ENCODE data around the gene CISD3.
A peak's percentile ranks its signal among the peaks of the same experiment; 100 is the strongest.

Gene CISD3

DNA sequence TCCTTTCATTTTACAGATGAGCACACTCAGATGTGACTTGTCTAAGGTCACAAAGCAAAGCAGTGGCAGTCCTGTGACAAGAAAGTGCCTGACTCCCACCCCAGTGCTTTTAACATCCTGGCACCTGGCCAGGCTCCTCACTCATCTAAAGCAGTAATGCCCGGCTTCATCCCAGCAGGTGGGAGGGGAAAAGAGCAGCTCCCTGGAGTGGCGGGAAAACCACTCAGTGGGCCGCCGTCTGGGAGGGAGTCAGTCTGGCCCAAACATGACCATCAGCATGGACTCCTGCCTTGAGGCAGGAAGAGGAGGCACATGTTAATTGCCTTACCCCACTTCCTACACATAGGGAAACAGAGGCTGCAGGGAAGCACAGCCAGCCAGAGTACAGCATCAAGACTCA, 15.4 kb downstream of the CISD3 start:
- DNase-seq: no peak
- ATAC-seq: no peak

DNA sequence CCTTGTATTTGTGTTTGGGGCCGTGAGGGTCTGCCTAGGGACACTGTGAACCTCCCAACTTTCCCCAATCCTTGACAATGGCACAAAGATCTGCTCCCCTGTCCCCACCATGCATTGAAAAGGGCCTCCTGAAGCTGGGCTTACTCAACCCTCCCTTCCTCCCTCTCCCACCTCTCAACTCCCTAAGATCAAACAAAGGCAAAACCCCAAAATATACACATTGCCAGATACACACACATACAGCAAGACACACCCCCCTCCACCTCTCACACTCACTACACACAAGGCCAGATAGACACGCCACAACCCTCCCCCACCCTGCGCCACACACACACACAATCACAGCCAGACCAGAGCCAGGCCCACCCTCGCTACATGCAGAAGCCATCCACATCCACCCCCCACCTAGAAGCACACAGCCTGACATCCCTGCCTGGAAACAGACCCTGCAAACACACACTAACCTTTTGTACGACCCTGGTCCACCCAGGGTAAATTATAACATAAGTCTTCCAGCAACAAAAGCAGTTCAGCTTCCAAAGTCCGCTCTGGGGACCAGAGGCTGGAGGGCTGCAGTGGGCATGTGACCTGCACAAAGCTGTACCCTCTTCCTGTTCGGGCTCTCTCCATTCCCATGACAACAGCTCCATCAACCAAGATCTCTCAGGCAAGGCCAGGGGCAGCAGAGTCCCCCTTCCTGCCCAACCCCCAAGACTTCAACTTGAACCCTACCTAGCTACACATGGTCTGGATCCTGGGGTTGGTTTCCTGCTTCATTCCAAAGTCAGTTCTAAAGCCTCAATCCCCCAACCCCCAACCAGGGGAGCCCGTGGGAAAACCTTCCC, 16.1 kb downstream of the CISD3 start:
- DNase-seq (no peak), ATAC-seq (no peak)

DNA sequence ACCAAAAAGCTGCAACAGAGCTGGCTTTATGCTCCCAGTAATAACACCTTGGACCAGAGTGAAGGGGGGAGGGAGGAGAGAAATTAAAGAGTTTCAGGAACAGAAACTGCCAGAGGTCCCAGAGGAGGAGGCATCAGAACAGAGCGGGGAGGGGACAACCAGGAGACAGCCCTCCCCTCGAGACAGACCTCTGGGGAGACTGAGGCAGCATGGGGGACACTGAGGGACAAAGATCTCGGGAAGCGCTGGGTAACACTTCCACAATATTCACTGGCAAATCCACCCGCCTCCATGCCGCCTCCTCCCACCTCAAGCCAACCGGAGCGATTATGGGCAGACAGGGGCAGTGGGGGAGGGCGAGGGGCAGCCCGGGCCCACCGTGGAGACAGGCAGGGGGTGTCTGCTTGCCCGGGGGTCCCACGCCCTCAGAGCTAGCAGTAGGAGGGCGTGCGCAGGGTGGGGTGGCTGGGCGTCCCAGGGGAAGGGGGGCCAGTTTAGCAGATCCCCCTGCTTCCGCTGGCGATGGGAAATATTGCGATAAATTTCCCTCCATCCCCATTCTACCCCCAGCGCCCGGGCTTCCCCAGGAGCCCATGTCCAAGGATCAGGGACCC, 16.8 kb downstream of the CISD3 start:
- ATAC-seq: no peak
- no peak for DNase-seq

DNA sequence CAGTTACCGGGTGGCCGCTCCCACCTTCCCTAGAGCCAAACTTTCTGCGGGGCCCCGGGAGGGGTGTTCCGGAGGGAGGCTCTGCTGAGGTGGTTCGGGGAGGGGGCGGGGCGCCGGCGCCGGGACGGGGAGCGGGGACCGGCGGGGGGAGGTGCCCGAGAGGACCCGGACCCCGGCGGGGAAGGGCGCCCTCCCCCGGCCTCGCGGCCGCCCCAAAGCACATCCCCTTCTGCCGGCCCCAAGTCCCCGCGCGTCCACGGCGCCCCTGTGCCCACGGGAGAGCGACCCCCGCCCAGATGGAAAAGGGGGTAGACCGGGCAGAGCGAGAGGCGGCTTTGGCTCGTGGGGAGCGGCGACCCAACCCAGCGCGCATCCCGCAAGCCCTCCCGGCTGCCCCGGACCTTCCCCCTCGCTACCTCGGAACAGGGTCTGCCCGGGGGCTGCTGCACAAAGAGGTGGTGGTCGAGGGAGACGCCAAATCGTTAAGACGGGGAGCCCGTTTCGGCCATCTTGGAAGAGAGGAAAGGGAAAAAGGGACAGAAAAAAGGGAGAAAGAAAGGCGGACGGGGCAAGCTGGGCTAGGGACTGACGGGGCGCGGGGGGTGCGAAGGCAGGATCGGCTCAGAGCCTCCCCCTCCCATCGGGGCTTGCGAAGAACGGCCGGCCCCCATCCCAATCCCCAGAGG, 17.5 kb downstream of the CISD3 start:
- no peak for ATAC-seq
- no peak for DNase-seq

DNA sequence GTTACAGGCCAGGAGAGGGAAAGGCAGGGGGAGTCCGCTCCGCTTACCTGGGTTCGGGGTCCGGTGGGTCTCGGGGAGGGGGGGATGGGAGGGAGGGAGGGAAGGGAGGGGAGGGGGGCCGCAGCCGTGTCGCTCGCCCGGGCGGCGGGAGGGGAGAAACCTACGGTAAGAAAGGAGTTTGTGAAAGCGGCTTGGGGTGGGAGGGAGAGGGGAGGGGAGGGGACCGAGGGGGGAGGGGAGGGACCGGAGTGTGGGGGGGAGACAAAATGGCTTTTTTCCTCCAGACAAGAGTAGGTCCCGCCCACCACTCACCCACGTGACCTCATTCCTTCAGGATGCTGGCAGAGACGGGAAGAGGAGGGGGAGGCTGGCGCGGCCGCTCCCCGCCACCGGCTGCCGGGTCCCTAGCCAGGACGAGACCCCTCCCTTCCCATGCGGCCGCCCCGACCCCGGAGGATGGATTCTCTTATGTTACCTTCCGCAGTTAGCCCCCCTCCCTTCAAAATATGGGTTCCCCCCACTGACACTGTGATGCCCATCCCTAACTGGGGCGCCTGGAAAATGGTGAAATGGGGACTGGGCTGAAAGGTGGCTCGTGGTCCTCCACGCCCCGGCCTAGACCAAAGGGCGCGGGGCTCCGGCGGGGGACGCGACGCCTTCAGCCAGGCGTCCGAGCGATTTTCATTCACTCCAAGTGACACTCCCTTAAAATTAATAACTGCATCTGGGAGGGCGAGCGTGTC, 18.2 kb downstream of the CISD3 start, which contains the start of gene PCGF2:
TSS of gene PCGF2 (minus strand) at position 188 of the 743 bp plus-strand sequence. CDS start 7,934 bp downstream, outside the sequence.
- DNase-seq (no peak), ATAC-seq (no peak)

DNA sequence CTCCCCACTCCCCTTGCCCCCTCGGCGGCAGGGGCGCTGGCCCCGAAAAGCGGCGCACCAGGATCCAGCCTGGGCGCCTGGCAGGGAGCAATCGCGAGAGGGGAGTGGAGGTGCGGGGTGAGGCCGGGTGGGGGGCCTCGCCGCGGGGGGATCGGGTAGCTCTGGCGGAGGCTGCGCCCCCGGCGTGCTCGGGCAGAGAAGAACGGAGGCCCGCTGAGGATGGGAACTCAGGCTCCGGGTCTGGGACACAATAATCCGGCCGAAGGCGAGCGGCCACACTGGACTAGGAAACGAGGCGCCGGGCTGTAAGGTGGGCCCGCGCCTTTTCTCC, 18.7 kb downstream of the CISD3 start:
- DNase-seq: no peak
- no peak for ATAC-seq

DNA sequence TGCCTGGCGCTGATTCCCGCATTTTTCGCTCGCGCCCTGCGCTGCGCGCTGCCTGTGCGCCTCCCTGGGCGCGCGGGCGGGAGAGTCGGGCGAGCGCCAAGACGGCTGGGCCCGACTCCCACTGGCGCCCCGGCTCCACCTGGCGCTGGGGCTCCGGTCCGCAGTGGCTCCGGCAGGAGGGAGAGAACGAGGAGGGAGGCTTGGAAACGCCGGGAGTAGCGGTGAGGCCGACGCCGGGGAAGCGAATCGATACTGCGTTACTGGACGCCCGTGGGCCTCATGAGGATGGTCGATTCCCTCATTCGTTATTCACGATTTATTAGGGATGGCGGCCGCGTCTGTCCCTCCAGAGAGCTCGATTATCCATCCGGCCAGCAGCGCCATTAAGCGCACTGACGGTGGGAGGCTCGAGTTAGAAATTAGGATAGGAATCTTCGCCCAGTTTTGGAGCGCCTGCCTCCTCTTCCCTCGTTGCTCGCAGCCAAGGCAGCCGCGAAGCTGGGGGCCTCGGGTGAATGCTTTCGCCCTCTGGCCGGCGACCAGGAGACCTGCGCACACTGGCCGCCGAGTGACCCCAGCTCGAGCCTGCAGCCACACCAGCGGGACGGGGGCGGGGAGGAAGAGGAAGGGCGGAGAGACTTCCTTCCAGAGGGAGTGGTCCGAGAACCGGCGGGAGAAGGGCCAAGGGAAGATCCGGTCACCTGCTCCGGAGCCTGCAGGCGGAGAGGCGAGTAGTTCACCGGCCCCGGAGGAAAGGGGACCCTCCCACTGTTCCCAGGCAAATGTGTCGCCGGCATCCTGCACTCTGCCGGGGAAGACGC, 19.3 kb downstream of the CISD3 start:
- DNase-seq: no peak
- ATAC-seq: no peak

DNA sequence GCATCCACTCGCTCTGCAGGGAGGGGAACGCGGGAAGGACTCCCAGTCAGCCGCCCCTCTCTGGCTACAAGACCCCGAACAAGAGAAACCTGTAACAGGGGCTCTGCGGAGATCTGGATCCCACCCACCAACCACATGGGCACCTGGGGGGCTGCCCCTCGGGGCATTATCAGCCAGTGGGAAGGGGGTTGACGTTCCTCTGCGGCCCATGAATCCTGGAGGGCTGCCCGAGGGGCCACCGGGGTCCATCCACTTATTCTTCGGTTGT, 19.8 kb downstream of the CISD3 start:
- ATAC-seq (no peak), DNase-seq (no peak)

DNA sequence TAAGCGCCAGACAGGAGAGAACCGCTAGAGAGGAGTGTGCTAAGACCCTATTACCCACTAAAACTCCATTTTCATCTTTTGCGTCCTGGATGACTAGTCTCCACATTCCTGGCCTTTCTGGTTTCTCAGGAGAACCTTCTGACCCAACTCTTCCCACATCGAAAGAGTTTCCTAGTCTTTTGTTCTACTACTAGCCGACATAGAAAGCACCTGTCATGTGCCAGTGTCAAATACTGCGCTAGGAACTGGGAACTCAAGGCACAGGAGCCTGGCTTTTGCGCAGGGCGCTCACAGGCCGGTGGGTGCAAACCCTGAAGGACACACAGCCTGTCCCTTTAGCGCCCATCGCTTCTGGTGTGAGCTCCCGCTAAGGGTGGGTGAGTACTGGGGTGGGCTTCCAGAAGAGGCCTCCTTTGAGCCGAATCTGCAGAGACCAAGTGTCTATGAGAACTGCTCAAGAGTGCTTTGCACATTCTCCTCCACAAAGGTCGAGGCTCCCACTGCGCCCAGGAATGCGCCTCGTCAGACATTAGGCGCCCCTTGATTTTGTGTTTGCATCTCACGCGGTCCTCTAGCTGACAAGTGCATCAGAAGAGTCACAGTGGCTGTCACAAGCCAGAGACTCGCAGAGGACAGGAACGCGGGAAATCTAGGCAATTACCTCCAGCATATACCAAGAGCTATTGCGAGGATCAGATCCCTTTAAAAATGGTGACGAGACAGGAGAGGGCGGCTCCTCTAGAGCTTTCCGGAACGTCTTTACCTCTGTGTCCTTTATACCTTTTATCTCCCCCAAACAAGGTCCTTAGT, 20.4 kb downstream of the CISD3 start:
- no peak for DNase-seq

DNA sequence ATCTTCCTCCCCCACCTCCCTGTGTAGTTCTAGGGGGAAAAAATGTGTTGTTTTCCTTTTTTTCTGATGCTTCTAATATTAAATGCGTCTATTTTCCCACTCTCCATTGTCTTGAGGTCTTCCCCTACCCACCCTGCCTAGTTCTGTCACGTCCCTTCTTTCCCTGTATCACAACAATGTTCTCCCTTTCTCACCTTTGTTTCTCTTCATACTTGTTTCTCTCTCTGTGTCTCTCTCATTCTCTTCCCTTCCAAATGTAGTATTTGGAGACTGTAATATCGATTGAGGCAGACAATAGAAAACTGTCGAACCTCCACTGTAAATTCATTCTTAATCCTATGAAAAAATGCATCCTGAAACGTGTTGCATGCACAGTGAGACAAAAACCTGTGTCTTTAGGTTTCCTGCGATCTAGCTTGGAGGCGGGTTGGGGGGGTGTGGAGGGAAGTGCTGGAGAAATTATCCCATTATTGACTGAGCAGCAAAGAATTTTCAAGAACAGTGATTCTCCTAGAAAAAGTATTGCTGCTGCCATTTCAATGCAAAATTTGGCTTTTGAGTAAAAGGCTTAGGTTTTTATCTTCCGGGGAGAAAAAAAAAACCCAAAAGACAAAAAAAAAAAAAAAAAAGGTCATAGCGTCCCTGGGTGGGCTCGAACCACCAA, 21.1 kb downstream of the CISD3 start:
- no peak for DNase-seq

More for the DNA sequence above, 20.4 kb downstream of the CISD3 start:
- ATAC-seq: no peak

DNA sequence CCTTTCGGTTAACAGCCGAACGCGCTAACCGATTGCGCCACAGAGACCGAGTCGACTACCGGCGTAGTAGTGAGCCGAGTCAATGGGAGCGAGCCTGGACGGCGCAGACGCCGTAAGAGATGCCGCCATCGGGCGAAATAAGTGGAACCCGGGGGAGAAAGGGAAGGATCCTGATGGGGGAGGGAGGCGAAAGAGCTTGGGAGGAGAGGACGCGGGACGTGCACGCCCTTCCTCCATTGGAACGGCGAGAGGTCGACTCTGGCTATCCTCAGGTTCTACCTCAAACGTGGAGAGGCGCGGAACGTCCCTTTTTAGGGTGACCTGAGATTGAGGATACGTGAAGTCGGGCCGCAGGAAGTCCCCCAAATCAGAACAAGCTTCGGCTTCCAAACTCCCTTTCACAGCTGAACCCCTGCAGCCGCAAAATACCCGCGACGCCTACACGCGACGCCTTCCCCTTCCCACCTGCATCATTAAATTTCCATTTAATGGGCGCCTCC, 21.7 kb downstream of the CISD3 start:
- ATAC-seq: peak; percentile 25
- peak; percentile 87 for DNase-seq

More for the DNA sequence above, 21.1 kb downstream of the CISD3 start:
- no peak for ATAC-seq

DNA sequence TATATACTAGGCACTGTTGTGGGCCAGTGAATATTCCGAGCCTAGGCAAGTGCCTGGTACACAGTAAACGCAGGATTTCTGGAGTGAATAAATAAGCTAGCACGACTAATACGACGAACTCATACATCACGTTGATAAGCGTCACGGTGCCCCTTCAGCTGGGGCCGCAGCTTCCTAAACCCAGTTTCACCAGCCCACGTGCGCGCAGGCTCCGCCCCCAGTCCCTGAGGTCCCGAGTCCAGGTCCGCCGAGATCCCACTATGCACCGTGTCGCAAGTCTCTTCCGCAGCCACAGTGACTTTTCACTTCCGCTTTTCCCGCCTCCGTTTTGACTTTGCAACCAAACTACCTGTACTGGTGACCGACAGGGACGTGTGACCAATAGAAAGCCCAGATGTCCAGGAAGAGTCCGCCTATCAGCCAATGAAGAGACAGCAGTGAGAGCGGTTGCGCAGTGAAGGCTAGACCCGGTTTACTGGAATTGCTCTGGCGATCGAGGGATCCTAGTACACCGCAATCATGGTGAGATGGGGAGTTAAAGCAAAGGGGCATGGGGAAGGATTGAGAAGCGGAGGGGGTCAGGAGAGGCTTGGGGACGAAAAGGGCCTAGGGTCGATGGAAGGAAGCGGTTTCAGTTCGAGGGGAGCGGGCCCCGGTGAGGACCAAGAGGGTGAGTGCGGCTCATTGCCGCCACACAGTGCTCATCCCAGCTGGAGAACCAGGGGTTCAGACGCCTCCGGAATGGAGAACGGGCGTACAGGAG, 22.3 kb downstream of the CISD3 start, which contains the start of gene PSMB3:
TSS of gene PSMB3 (plus strand) at position 434 of the 763 bp plus-strand sequence. CDS start at position 520, 86 bp downstream.
- ATAC-seq (peak; percentile 91), DNase-seq (peak; percentile 96)

DNA sequence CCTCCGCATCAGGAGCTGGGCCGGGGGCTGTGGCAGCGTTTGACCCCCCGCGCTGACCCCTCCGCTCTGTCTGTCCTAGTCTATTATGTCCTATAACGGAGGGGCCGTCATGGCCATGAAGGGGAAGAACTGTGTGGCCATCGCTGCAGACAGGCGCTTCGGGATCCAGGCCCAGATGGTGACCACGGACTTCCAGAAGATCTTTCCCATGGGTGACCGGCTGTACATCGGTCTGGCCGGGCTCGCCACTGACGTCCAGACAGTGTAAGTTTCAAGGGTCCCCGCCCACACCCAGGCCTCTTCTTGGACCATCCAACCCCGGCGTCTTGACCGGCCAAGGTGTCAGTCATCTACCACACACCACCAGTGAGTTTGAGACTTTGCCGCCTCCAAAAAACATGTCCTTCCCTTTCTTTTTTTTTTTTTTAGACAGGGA, 22.9 kb downstream of the CISD3 start:
- ATAC-seq: no peak
- DNase-seq: no peak

DNA sequence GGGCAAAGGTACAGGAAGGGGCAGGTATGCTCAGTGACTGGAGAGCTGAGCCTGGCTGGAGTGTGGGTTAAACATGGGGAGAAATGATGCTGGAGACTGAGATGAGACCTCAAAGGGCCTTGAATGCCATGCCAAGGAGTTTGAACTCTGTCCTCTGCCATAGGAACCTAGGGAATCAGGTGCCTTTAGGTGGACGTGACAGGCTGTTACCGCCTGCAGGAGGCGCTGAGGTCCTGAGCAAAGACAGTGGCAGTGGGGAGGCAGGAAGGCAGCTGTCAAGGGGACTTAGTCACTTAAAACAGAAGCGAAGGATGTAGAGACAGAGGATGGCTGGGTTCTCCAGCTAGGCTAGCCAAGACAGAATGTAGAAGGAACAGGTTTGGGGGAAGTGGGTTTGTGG, 31.5 kb downstream of the CISD3 start:
- ATAC-seq (peak; percentile 32), DNase-seq (peak; percentile 43)

DNA sequence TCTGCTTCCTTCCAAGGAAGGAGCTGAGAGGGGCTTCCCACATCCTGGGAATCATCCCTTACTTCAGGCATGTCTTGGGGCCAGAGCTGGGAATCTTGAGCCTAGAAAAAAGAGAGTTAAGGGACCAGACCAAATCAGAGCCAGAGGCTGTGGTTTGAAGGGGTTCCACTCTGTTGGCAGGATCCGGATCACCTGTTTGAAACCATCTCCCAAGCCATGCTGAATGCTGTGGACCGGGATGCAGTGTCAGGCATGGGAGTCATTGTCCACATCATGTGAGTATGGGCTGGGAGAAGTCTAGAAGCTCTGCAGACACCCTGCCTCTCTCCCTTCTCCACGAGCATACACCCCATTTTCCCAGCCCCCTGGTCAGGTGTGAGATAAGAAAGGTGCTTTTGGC, 32.1 kb downstream of the CISD3 start:
- DNase-seq: no peak
- ATAC-seq: no peak

DNA sequence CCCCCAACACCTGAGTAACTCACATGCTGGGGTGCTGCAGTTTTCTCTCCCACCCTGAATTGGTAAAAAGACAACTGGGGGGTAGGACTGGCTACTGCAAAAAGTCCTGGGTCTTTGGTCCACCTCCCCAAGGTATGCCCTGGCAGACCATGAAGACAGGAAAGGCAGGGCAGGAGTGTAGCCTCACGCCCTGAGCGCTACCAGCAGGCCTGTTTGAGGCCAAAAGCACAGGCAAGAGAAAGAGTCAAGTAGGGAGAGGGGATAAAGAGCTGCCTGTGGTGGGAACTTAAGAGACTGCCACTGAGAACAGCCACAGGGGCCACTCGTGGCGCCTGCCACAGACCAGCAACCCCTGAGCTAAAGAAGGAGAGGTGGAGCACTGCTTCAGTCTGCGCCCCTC, 36.2 kb downstream of the CISD3 start:
- DNase-seq: no peak
- no peak for ATAC-seq

DNA sequence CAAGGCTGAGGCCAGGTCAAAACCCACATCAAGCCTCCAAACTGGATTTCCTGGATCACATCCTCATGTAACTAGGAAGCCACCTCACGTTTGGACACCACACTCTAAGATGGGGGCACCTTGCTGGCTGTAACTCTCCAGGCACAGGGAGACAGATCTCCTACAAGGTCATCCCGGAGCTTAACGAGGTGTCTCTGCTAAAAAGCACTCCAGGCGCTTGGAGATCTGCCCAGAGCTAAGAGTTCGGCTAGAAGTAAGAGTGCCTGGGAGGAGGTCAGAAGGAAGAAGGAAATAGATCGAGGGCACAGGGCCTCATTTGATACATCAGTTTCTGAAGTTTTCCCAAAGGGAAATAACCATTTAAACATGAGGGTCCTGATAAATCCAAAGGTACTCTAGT, 38.3 kb downstream of the CISD3 start:
- no peak for ATAC-seq

DNA sequence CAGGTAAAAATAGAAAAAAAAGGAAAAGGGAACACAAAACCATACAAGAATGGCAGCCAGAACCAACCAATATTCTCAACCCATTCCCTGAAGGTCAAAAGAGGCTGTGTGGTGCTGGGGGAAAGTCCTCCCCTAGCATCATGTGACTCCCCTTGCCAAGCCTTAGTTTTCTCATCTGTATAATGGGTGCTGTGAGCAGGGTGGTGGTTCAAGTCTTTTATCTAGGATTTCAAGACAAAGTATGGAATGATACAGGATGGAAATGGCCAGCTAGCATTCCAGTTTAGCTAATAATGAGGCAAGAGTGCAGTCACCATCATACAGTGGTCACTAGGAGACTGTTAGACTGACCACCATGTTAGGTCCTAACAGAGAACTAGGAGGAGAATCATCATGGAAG, 43.1 kb downstream of the CISD3 start:
- DNase-seq (no peak), ATAC-seq (no peak)

More for the DNA sequence above, 38.3 kb downstream of the CISD3 start:
- no peak for DNase-seq

DNA sequence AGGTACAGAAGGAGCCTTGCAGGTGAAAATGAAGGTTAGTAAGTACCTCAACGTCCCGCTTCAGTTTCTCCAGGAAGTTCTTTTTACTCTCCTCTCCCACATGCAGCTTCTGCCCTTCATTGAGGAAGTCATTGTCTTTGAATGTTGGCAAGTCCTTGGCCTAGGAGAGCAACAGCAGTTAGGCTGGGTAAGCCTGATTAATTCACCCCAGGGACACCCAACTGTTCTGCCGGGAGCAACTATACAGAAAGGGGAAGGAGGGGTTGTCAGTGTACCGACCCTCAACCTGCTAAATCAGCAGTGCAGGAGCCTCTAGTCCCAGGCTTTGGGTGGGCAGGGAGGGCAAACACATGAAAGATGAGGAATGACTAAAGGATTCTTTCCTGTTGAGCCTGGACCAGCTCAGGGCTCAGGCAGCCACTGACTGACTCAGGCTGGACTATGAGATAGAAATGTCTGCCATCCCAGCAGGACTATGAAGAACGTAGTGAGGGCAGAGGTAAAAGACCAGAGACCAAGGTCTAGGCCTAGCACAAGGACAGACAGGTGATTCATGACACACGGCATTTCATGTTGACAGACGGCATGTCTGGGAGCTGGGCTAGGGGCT, 47.6 kb downstream of the CISD3 start:
- no peak for ATAC-seq
- DNase-seq: no peak
